ENCODE results near the gene CRELD2.
A peak's percentile ranks its signal among the peaks of the same experiment; 100 is the strongest.

The CRELD2 gene

GRCh38 chr22:49976439-49977175, 58.2 kb downstream of the CRELD2 start (continued):
- TF ChIP-seq, protein P1, sequence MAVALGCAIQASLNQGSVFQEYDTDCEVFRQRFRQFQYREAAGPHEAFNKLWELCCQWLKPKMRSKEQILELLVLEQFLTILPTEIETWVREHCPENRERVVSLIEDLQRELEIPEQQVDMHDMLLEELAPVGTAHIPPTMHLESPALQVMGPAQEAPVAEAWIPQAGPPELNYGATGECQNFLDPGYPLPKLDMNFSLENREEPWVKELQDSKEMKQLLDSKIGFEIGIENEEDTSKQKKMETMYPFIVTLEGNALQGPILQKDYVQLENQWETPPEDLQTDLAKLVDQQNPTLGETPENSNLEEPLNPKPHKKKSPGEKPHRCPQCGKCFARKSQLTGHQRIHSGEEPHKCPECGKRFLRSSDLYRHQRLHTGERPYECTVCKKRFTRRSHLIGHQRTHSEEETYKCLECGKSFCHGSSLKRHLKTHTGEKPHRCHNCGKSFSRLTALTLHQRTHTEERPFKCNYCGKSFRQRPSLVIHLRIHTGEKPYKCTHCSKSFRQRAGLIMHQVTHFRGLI (tag by site-specific recombination; IDR thresholded peaks at IDR 0.05): no peak
- TF ChIP-seq ZBTB11 (tag by site-specific recombination; conservative IDR thresholded peaks at IDR 0.05; ENCODE audit: low read depth): no peak
- TF ChIP-seq ZNF140 (tag by site-specific recombination; IDR thresholded peaks at IDR 0.05): no peak
- peak; percentile 92 for TF ChIP-seq ZFHX2 (tag by site-specific recombination; conservative IDR thresholded peaks at IDR 0.05)
- TF ChIP-seq ZBTB7A (tag by site-specific recombination; IDR thresholded peaks at IDR 0.05; ENCODE audit: low read depth): no peak
- no peak for TF ChIP-seq ZNF394 (tag by site-specific recombination; IDR thresholded peaks at IDR 0.05; ENCODE audit: borderline replicate concordance)
- TF ChIP-seq ZNF37A (tag by site-specific recombination; IDR thresholded peaks at IDR 0.05): no peak
- peak; percentile 11; the same call in 1 of the 2 replicates for TF ChIP-seq SP2 (tag by site-specific recombination; IDR thresholded peaks at IDR 0.05)
- no peak for TF ChIP-seq ZBTB48 (tag by site-specific recombination; IDR thresholded peaks at IDR 0.05)
- TF ChIP-seq ZNF664 (tag by site-specific recombination; IDR thresholded peaks at IDR 0.05): no peak
- no peak for TF ChIP-seq ZNF837 (tag by site-specific recombination; IDR thresholded peaks at IDR 0.05)
- TF ChIP-seq, protein P2, sequence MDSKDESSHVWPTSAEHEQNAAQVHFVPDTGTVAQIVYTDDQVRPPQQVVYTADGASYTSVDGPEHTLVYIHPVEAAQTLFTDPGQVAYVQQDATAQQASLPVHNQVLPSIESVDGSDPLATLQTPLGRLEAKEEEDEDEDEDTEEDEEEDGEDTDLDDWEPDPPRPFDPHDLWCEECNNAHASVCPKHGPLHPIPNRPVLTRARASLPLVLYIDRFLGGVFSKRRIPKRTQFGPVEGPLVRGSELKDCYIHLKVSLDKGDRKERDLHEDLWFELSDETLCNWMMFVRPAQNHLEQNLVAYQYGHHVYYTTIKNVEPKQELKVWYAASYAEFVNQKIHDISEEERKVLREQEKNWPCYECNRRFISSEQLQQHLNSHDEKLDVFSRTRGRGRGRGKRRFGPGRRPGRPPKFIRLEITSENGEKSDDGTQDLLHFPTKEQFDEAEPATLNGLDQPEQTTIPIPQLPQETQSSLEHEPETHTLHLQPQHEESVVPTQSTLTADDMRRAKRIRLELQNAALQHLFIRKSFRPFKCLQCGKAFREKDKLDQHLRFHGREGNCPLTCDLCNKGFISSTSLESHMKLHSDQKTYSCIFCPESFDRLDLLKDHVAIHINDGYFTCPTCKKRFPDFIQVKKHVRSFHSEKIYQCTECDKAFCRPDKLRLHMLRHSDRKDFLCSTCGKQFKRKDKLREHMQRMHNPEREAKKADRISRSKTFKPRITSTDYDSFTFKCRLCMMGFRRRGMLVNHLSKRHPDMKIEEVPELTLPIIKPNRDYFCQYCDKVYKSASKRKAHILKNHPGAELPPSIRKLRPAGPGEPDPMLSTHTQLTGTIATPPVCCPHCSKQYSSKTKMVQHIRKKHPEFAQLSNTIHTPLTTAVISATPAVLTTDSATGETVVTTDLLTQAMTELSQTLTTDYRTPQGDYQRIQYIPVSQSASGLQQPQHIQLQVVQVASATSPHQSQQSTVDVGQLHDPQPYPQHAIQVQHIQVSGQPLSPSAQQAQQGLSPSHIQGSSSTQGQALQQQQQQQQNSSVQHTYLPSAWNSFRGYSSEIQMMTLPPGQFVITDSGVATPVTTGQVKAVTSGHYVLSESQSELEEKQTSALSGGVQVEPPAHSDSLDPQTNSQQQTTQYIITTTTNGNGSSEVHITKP (tag by site-specific recombination; IDR thresholded peaks at IDR 0.05): peak; percentile 97
- TF ChIP-seq GFI1B (tag by site-specific recombination; IDR thresholded peaks at IDR 0.05): no peak

All from HEK293 (cell line).